NCI-H345 treated with DMSO at 0.1 percent for 48 hours (cell line): ENCODE data around the gene POLE.

Experiments used
- DNase-seq: peaks from one replicate; lab custom pipeline; 2025; ENCODE audit not compliant: unreplicated experiment; lab: John Stamatoyannopoulos, UW

POLE gene

DNA sequence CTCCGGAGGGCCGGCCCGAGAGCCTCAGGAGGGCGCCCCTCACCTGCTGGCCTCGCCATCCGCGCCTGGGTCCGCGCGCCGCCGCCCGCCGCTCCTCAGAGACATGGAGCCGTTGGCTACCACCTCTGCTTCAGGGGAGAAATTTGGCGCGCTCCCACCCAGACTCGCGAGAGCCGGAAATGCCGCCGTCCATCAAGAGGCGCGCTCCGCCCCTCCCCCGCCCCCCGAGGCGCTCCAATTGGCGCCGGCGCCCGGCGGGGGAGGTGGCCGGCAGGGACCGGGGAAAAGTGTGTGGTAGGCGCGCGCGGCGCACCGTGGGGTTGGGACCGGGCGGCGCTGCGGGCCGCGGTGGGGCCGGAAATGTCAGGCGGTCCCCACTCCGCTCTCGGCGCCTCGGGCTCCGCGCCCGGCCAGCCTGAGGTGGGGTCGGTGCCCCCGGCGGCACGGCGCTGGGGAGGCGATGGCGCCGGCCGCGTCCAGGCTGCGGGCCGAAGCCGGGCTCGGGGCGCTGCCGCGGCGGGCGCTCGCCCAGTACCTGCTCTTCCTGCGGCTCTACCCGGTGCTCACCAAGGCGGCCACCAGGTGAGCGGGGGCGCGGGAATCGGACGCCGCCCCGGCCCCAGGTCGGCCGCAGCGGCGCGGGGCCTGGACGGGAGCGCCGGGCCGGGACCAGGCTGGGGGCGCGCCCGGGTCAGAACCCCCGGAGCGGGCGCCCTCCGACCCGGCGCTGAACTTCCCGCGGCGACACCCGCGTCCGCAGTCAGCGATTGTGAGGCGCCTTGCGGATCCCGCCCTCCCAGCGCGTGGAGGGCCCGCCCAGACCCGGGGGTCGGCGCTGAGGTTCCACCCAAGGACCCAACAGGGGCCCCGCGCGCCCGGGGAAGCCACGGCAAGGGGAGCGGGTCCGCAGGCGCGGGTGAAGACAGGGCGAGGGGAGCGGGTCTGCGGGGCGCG, at the start of gene POLE, which contains the start of gene PXMP2:
Gene POLE, minus strand, starts transcription at position 132 of the 954 bp plus-strand sequence. Its CDS starts 27 bp downstream, at position 105.
Gene PXMP2, plus strand, starts transcription at position 377 of the 954 bp plus-strand sequence. Its CDS starts 84 bp downstream, at position 461.
- peak; percentile 86 for DNase-seq

GRCh38 chr12:132736913-132737312, 49.8 kb upstream of the POLE start:
- DNase-seq: no peak

GRCh38 chr12:132736378-132736777, 49.2 kb upstream of the POLE start:
- DNase-seq: no peak

- no peak for DNase-seq
Observed at GRCh38 chr12:132735496-132735895, 48.4 kb upstream of the POLE start.

- no peak for DNase-seq
Observed at GRCh38 chr12:132734206-132734605, 47.1 kb upstream of the POLE start.

DNA sequence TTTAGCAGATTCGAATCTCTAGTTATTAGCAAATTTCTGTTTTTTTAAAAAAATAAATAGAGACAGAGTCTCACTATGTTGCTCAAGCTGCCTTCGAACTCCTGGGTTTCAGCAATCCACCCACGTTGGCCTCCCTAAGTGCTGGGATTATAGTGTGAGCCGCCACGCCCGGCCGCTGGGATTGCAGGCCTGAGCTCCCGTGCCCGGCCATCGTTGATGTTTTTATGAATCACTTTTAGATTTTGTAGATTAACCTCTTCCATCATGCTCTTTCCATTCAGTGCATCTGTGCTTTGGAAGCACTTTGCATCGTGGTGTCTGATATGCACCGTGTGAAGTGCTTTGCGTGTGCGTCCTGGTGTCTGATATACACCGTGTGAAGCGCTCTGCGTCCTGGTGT, 44.4 kb upstream of the POLE start:
- DNase-seq: no peak

- DNase-seq: no peak
Observed at GRCh38 chr12:132730353-132730752, 43.2 kb upstream of the POLE start.

- DNase-seq: no peak
Observed at GRCh38 chr12:132729541-132730320, 42.6 kb upstream of the POLE start.

GRCh38 chr12:132728502-132728901, 41.4 kb upstream of the POLE start:
- no peak for DNase-seq

GRCh38 chr12:132727091-132727794, 40.1 kb upstream of the POLE start:
- no peak for DNase-seq

GRCh38 chr12:132726386-132726785, 39.2 kb upstream of the POLE start:
- DNase-seq: no peak

DNA sequence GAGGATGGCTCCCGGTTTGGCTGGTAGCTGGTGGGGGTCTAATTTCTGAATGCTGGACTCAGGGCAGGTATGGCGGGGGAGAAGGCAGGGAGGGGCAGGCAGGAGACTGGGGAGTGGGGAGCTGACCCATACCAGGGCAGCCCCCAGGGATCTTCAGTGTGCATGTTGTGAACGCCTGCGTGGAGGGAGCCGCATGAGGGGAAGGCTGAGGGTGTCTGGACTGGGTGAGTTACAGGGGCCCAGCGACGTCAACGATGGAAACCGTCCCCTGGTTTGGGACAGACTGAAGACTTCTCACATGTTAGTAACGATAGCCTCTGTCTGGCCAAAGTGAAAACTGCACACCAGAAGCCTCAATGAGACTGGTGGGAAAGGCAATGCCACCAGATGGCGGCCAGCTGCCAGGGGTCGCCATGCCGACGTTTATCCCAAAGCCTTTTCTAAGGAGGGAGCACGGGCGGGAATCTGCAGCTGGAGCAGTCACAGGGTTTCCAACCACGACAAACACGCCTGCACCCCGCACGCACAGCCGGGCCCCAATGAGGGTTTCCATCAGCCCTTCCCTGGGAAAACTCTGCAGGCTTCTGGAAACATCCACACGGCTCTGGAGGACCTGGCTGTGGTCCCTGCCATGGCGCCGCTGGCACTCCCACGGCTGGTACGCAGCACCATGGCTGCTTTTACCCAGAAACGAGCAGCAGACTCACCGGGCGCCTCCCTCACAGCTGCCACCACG, 37.5 kb upstream of the POLE start:
- DNase-seq: no peak

- DNase-seq: no peak
Observed at GRCh38 chr12:132723764-132724140, 36.6 kb upstream of the POLE start.

DNA sequence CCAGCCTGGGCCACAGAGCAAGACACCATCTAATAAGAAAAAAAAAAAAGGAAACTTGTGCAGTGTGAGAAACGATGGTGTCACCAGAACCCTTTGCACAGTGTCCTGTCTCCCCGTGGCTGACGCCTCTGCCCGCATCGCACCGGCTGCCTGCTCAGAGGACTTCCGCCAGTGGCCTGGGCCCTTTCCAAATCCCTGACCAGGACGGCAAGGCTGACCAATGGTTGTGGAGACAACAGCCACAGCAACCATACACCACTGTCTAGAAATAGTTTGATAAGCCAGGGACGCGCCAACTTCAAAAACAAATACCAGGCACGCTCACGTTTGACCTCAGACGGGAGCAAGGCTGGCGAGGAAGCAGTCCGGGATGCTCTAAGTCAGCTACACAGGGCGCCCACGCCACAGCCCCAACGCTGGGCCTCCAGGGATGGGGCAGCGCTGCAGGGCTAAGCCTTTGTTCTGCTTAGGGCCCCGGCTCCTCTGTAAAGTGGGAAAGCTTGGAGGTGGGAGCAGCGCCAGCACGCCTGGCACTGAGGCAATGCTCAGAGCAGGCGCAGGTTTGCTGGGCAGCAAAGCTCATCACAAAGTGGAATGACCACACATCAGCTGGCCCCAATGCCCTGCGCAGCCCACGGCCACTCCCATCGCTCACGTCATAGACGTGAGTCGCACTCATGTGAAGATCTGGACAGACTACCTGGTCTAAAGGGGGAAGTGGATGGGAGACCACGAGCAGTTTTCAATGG, 36.0 kb upstream of the POLE start:
- no peak for DNase-seq

GRCh38 chr12:132720606-132721345, 33.6 kb upstream of the POLE start:
- DNase-seq: no peak

GRCh38 chr12:132719954-132720324, 32.8 kb upstream of the POLE start:
- DNase-seq: no peak

- DNase-seq: no peak
Observed at GRCh38 chr12:132719141-132719953, 32.2 kb upstream of the POLE start.

- no peak for DNase-seq
Observed at GRCh38 chr12:132718644-132719043, 31.5 kb upstream of the POLE start.
